ENCODE data around the gene RAB13. TPM values are rescaled to one million over a fixed set of nuclear protein-coding genes. Genes with fewer than 3 reads are reported as not detected.

RAB13 gene
- total and polyA plus RNA-seq, 2 donors (not counting 1 experiment from before 2014, with no cell fraction given): 0.09 to 9.7 TPM

- intact Hi-C loops (cut with micrococcal nuclease): loop anchor here (5.0 kb wide), 2 partner anchors 265 to 335 kb away; partner anchors contain the start of genes INTS3 and SNAPIN
- peaks cover 31% of the 10 kb centered on the region for H3K4me1 Mint-ChIP-seq
- Histone ChIP-seq H3K4me1 (ENCODE audit: control insufficient read depth in 2 of 2, insufficient read depth in 2 of 2, low read length in 2 of 2) (peaks cover 27 to 39% of the 10 kb centered on the region in 2 donors), H4K20me1 (ENCODE audit: control insufficient read depth, insufficient read depth, low read length, poor library complexity, severe bottlenecking) (no peaks in the 10 kb centered on the region), H3K27me3 (replicated peaks in 1 of 4; ENCODE audit: control extremely low read depth in 1 of 4, control insufficient read depth in 3 of 4, insufficient read depth in 4 of 4, low read length in 3 of 4) (no peaks in the 10 kb centered on the region), H3K9me3 (ENCODE audit: control extremely low read depth in 1 of 3, control insufficient read depth in 2 of 3, insufficient read depth in 1 of 3, low read length in 2 of 3) (no peaks in the 10 kb centered on the region), H3K36me3 (replicated peaks in 1 of 2; ENCODE audit: control extremely low read depth in 1 of 2, control insufficient read depth in 1 of 2, extremely low read depth in 1 of 2, insufficient read depth in 2 of 2, low read length in 1 of 2) (peaks cover 12 to 35% of the 10 kb centered on the region in 2 experiments), H3K4me2 (replicated peaks; ENCODE audit: low read depth, low read length, poor library complexity, severe bottlenecking) (peak overlapping the region; percentile 77), H3K4me3 (ENCODE audit: control extremely low read depth in 1 of 5, extremely low read depth in 1 of 5, insufficient read depth in 1 of 5, low read depth in 2 of 5, low read length in 4 of 5) (peak overlapping the region in 4 of 5 experiments; percentile 84 to 100 (median 92)), H3K9ac (ENCODE audit: low read length) (peak overlapping the region; percentile 92), H3K27ac (ENCODE audit: low read length in 2 of 2) (peak overlapping the region; percentile 93 to 96), H2AFZ (ENCODE audit: insufficient read depth, low read depth, low read length, poor library complexity, severe bottlenecking) (no peak overlapping the region), H3K79me2 (ENCODE audit: control insufficient read depth, insufficient read depth, low read length) (peaks cover 29% of the 10 kb centered on the region)
- H3K4me3 Mint-ChIP-seq: peak overlapping the region; percentile 97
- no peak for DNase-seq
- H3K9me3 Mint-ChIP-seq (ENCODE audit: insufficient read depth): no peaks in the 10 kb centered on the region
- no peak for ATAC-seq (ENCODE audit: low read depth)
- CTCF ChIA-PET: interaction anchor here (1.1 to 1.7 kb wide), 2 partner anchors 201 to 208 kb away, joined by 3 to 9 read pairs; no protein-coding TSS in a partner anchor
- H3K27ac Mint-ChIP-seq: peak overlapping the region; percentile 99
- TF ChIP-seq, protein P1, sequence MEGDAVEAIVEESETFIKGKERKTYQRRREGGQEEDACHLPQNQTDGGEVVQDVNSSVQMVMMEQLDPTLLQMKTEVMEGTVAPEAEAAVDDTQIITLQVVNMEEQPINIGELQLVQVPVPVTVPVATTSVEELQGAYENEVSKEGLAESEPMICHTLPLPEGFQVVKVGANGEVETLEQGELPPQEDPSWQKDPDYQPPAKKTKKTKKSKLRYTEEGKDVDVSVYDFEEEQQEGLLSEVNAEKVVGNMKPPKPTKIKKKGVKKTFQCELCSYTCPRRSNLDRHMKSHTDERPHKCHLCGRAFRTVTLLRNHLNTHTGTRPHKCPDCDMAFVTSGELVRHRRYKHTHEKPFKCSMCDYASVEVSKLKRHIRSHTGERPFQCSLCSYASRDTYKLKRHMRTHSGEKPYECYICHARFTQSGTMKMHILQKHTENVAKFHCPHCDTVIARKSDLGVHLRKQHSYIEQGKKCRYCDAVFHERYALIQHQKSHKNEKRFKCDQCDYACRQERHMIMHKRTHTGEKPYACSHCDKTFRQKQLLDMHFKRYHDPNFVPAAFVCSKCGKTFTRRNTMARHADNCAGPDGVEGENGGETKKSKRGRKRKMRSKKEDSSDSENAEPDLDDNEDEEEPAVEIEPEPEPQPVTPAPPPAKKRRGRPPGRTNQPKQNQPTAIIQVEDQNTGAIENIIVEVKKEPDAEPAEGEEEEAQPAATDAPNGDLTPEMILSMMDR (IDR thresholded peaks at IDR 0.05): no peak
- no peak for TF ChIP-seq EZH2 (IDR thresholded peaks at IDR 0.05; ENCODE audit: borderline replicate concordance, insufficient read depth, low read depth, low read length, poor library complexity, severe bottlenecking)
- POLR2A ChIA-PET: interaction anchor here (2.0 to 3.4 kb wide), 4 partner anchors 14 to 358 kb away, joined by 16 to 38 read pairs (median 27); partner anchors contain the start of genes CHTOP, CREB3L4, DENND4B and JTB
- 86% methylated on average over 1 of the region's 2 CpGs for WGBS (ENCODE audit: insufficient coverage)
- H3K27me3 Mint-ChIP-seq: no peaks in the 10 kb centered on the region
Measured at GRCh38 chr1:153991806-153992205, 5.7 kb upstream of the RAB13 start.

DNA sequence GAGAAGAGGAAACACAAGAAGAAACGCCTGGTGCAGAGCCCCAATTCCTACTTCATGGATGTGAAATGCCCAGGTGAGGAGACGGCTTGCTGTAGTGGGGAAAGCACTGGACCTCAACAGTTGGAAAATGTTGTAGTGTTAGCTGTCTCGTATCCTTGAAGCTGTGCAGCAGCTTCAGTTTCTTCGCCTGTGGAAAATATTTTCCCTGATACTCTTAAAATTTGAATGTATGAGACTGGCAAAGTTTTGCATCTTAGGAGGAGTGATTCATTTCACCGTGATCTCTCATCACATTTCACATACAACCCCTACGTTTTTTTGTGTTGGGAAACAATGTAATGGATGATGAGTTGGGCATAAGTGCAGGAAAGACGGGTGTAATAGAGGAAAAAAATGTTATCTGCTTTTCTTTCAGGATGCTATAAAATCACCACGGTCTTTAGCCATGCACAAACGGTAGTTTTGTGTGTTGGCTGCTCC is 5.1 kb upstream of the RAB13 start:
- Histone ChIP-seq H3K4me1 (ENCODE audit: control insufficient read depth in 2 of 2, insufficient read depth in 2 of 2, low read length in 2 of 2) (peaks cover 33 to 45% of the 10 kb centered on the region in 2 donors), H3K27me3 (replicated peaks in 1 of 4; ENCODE audit: control extremely low read depth in 1 of 4, control insufficient read depth in 3 of 4, insufficient read depth in 4 of 4, low read length in 3 of 4) (no peaks in the 10 kb centered on the region), H3K36me3 (replicated peaks in 1 of 2; ENCODE audit: control extremely low read depth in 1 of 2, control insufficient read depth in 1 of 2, extremely low read depth in 1 of 2, insufficient read depth in 2 of 2, low read length in 1 of 2) (peaks cover 12 to 35% of the 10 kb centered on the region in 2 experiments), H2AFZ (ENCODE audit: insufficient read depth, low read depth, low read length, poor library complexity, severe bottlenecking) (peak overlapping the region; percentile 62), H4K20me1 (ENCODE audit: control insufficient read depth, insufficient read depth, low read length, poor library complexity, severe bottlenecking) (no peaks in the 10 kb centered on the region), H3K79me2 (ENCODE audit: control insufficient read depth, insufficient read depth, low read length) (peaks cover 29% of the 10 kb centered on the region), H3K4me3 (ENCODE audit: control extremely low read depth in 1 of 5, extremely low read depth in 1 of 5, insufficient read depth in 1 of 5, low read depth in 2 of 5, low read length in 4 of 5) (peak overlapping the region; percentile 84 to 100 (median 94)), H3K9me3 (ENCODE audit: control extremely low read depth in 1 of 3, control insufficient read depth in 2 of 3, insufficient read depth in 1 of 3, low read length in 2 of 3) (no peaks in the 10 kb centered on the region), H3K4me2 (replicated peaks; ENCODE audit: low read depth, low read length, poor library complexity, severe bottlenecking) (peak overlapping the region; percentile 77), H3K27ac (ENCODE audit: low read length in 2 of 2) (peak overlapping the region; percentile 93 to 96), H3K9ac (ENCODE audit: low read length) (peak overlapping the region; percentile 92)
- Mint-ChIP-seq H3K4me1 (peaks cover 36% of the 10 kb centered on the region), H3K9me3 (ENCODE audit: insufficient read depth) (no peaks in the 10 kb centered on the region), H3K27me3 (no peaks in the 10 kb centered on the region), H3K27ac (peak overlapping the region; percentile 99), H3K4me3 (peak overlapping the region; percentile 97)
- WGBS (ENCODE audit: insufficient coverage): no CpG with 5 or more reads among the region's 9 CpGs
- ChIA-PET CTCF (interaction anchor here (1.2 to 2.3 kb wide), 5 partner anchors 13 to 201 kb away, joined by 3 to 9 read pairs (median 7); partner anchors contain the start of genes DENND4B and JTB), POLR2A (interaction anchor here (0.5 to 3.4 kb wide), 21 partner anchors 13 to 756 kb away, joined by 3 to 38 read pairs (median 8); partner anchors contain the start of genes CHTOP, CREB3L4, CRTC2 and DENND4B)
- DNase-seq (no peak), ATAC-seq (ENCODE audit: low read depth) (no peak)
- intact Hi-C loops (cut with micrococcal nuclease): loop anchor here (5.0 kb wide), 2 partner anchors 264 to 334 kb away; partner anchors contain the start of genes INTS3 and SNAPIN
- TF ChIP-seq, protein P1 (IDR thresholded peaks at IDR 0.05): no peak
- no peak for TF ChIP-seq EZH2 (IDR thresholded peaks at IDR 0.05; ENCODE audit: borderline replicate concordance, insufficient read depth, low read depth, low read length, poor library complexity, severe bottlenecking)
